Fibroblast of peridontal ligament (primary cell): ENCODE measurements around the gene LMBR1.
"Not testable (repeated sequence)": the region's sequence is repeated elsewhere in the genome, so short reads cannot be mapped to it uniquely, and the experiment has no call there.

Source experiments
- DNase-seq: peaks from one replicate; pipeline ENCODE4 v3.0.0-alpha.2; 2010; ENCODE audit errors: extremely low read depth

Gene LMBR1

DNA sequence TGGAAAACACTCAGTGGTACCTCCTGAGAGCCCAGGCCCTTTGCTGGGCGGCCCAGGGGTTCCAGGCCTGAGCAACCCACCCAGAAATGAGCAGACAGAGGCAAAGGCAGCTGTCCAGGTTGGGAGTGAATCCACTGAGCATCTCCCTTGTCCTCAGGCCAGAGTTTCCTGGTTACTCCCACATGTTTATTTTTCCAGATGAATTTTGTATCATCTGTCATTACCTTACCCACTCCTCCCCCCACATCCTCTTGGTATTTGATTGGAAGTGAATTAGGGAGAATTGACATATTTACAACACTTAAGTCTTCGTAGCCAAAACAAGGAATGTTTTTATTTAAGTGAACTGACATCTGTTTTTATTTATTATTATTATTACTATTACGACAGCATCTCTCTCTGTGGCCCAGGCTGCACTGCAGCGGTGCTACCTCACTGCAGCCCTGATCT, 13.2 kb upstream of the LMBR1 start:
- DNase-seq, result no peak

- no peak for DNase-seq
These were observed 10.4 kb upstream of the LMBR1 start for GRCh38 chr7:156903232-156903909.

GRCh38 chr7:156900093-156900492, 7.1 kb upstream of the LMBR1 start:
- DNase-seq, result not testable (repeated sequence)

DNA sequence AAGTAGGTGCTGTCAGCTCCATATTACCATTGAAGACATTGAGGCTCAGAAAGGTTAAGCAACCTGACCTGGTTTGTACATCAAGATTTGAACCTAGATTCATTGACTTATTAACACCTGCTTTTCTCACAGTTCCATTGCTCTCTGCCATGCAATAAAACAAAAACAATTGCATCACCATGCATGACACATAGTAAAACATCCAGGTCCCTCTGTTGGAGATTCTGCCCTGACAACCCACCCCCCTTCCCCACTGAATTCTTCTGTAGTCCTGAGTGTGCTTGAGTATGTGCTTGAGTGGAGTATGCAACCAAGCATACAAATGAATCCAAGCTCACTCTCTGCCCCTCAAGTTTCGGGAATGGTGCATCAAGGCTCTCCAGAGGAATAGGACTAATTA, 6.0 kb upstream of the LMBR1 start:
- DNase-seq, result no peak

DNA sequence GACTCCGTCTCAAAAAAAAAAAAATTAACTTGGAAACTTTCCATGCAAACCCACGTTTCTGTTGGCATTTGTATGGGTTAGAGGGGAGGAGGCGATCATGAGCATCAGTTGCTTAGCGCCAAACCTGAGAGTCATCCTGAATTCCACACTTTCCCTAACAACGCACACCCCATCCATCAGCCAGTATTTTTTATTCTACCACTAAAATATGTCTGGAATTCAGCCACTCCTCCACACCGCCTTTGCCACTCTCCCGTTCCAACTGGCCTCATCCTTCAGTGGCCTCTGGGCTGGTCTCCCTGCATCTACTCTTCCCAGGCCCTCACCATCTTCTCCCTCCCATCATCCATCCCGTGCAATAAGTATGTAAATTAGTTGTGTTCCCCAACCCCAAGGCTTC, 4.7 kb upstream of the LMBR1 start:
- no peak for DNase-seq

GRCh38 chr7:156896388-156897022, 3.5 kb upstream of the LMBR1 start:
- DNase-seq, result no peak

DNA sequence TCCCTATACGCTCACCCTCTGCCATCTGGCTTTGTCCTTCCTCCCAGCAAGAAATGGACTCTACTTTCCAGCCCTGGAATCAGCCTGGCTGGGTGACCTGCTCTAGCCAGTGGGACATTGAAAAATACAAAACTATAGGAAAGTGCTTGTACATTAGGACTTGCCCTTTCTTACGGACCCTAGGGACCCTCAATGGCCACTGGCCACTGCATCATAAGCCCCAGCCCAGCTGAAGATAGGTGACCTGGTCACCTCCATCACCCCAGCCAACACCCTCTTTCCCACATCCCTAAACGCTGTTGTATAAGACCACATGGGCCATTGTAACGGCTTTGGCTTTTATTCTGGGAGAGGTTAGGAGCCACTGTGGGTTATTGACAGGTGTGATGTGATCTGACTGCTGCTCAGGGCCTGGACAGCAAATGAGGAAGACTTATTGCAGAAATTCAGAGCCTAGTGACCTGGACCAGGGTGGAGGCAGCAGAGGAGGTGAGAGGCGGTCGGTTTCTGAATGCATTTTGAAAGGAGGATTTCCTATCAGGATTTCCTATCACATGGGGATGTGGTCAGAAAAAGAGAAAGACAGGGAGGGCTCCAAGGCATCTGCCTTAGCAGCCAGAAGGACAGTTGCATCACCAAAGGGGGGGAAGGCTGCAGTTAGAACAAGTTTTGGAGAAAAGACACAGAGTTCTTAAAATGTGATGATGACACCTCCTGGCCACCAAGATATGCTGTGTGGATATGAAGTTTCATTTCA, 2.2 kb upstream of the LMBR1 start:
- DNase-seq, result no peak

- DNase-seq, result peak; percentile 8
These were observed 742 bp downstream of the LMBR1 start for GRCh38 chr7:156892081-156892800.

DNA sequence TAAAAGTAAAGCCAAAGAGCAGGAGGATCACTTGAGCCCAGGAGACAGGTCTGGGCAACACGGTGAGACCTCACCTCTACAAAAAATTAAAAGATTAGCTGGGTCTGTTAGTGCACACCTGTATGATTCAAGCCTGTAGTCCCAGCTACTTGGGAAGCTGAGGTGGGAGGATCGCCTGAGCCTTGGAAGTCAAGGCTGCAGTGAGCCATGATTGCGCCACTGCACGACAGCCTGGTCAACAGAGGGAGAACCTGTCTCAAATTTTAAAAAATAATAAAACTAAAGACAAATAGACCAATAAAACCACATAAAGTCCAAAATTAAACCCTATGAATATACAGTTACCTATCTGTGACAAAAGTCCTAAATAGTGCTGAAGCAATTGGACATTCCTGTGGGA, 3.2 kb downstream of the LMBR1 start:
- no peak for DNase-seq

GRCh38 chr7:156889089-156889488, 3.9 kb downstream of the LMBR1 start:
- peak; percentile 59 for DNase-seq

DNA sequence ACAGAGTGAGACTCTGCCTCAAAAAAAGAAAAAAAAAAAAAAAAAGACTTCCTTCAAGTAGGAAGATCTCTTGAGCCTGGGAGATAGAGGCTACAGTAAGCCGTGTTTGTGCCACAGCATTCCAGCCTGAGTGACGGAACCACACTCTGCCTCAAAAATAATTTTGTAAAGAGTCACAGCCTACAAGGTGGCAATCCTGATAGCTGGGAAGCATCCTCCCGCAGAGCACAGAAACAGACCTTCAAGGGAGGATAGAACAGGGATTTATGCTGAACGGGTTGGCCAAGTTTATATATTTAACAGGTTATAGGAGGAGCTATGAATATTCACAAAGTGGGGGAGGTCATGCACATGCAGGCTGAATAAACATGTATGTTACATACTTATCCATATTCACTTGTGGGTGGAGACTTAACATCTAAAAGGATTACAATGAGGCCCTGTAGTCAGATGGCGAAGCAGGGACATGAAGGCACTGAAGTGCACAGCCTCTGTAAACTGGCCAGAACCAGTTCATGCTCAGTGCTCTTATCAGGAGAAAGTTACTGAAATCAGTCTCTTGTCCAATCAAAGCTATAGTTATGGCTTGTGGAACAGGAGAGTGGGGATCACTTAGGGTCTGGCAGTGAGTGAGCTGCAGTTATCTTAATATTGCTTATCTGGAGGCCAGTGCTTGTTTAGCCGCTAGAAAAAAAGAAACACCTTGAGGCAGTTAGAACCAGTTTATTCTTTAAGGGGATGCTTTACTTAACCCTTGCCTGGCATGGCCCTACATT, 6.8 kb downstream of the LMBR1 start:
- no peak for DNase-seq

- no peak for DNase-seq
These were observed 11.3 kb downstream of the LMBR1 start for GRCh38 chr7:156881679-156882078.

- no peak for DNase-seq
These were observed 17.2 kb downstream of the LMBR1 start for GRCh38 chr7:156875766-156876165.

DNA sequence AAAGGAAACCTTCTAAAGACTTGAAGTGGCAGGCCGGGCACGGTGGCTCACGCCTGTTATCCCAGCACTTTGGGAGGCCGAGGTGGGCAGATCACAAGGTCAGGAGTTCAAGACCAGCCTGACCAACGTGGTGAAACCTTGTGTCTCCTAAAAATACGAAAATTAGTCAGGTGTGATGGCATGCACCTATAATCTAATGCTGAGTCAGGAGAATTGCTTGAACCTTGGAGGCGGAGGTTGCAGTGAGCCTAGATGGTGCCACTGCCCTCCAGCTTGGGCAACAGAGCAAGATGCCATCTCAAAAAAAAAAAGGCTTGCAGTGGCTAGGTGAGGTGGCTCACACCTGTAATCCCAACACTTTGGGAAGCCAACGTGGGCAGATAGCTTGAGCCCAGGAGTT, 24.6 kb downstream of the LMBR1 start:
- DNase-seq, result not testable (repeated sequence)

DNA sequence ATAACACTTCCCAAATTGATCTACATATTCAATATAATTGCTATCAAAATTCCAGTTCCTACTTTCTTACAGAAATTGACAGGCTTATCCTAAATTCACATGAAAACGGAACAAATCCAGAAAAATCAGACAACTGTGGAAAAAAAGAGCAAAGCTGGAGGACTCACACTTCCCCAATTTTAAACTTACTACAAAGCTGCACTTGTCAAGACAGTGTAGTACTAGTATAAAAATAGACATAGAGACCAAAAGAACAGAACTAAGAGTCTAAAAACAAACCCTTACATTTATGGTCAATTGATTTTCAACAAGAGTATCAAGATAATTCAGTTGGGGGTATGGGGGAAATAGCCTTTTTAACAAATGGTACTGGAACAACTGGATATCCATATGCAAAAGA, 27.5 kb downstream of the LMBR1 start:
- no peak for DNase-seq

GRCh38 chr7:156862022-156862421, 31.0 kb downstream of the LMBR1 start:
- DNase-seq, result not testable (repeated sequence)

DNA sequence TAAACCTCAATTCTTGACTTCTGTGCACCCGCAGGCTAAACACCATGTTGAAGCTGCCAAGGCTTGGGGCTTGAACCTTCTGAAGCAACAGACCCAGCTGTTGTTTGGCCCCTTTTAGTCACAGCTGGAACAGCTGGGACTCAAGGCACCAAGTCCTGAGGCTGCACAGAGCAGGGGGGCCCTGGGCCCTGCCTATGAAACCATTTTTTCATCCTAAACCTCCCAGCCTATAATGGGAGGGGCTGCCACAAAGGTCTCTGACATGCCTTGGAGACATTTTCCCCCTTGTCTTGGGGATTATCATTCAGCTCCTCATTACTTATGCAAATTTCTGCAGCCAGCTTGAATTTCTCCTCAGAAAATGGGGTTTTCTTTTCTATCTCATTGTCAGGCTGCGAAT, 31.8 kb downstream of the LMBR1 start:
- DNase-seq, result no peak

DNA sequence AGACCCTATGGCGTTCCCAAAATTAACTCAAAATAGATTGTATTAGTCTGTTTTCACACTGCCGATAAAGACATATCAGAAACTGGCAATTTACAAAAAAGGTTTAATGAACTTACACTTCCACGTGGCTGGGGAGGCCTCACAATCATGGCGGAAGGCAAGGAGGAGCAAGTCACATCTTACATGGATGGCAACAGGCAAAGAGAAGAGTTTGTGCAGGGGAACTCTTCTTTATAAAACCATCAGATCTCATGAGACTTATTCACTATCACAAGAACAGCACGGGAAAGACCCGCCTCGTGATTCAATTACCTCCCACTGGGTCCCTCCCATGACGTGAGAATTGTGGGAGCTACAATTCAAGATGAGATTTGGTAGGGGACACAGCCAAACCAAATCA, 32.9 kb downstream of the LMBR1 start:
- DNase-seq, result not testable (repeated sequence)

GRCh38 chr7:156858523-156858922, 34.5 kb downstream of the LMBR1 start:
- no peak for DNase-seq

- no peak for DNase-seq
These were observed 35.2 kb downstream of the LMBR1 start for GRCh38 chr7:156857757-156858156.

- DNase-seq, result no peak
These were observed 38.3 kb downstream of the LMBR1 start for GRCh38 chr7:156854654-156855053.
